Sciatic nerve (tissue), 2 donors: Measurements from ENCODE around the gene SPTA1. TPM values are rescaled to one million over a fixed set of nuclear protein-coding genes. Genes with fewer than 3 reads are reported as not detected.

ENCODE experiments used
- ATAC-seq: fragments of 200-7000 bp; cut with Tn5 transposase; one replicate; pipeline ENCODE4 v1.9.1; 2020; ENCODE audit warnings: mild to moderate bottlenecking, moderate library complexity
- DNase-seq: peaks from one replicate; pipeline ENCODE4 v3.0.0-alpha.2; 2020; ENCODE audit warnings: low spot score
- intact Hi-C: fragments of 100-400 bp; cut with DNase I; formaldehyde crosslinking; loops from one replicate; pipeline ENCODE4 v1.14.2; 2022
- total RNA-seq: library from RNA; stranded (reverse); fragmentation: NEBNext Ultra II Directional; extraction: Animal tissue kit (Norgen Biotek cat#: 25700); gene quantifications from one replicate; pipeline ENCODE4 v1.2.1, GENCODE V29; 2021
- donor health status: DM: no; HTN: no; CAD: no.
- donor health status: DM: no; HTN: no; CAD: no.

SPTA1 gene
- total RNA-seq, 1 donor from 2014 or later, result 3.8 TPM

DNA sequence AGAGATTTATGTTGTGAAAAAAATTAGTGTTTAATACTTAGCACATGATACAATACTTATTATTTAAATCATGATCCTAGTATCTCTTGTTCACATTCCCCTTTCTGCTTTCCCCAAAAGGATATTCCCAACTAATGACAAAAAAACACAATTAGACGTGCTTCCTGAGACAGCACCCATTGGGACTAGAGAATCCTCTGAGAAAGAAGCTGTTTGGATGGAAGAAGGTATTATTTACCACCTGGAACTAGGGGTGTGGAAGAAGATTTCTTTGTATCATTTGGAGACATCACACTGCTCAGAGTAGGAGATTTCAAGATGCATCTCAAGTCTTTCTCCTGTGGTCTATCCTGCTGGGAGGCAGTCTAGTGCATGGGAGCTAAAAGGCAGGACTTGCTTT is 81.5 kb downstream of the SPTA1 start, which contains the start of gene OR10Z1:
OR10Z1 (plus strand) TSS at position 301 of the 400 bp plus-strand sequence. CDS start 1,171 bp downstream, outside the sequence.
- DNase-seq (no peak), ATAC-seq (no peak)
- intact Hi-C loops, result no loop called here

DNA sequence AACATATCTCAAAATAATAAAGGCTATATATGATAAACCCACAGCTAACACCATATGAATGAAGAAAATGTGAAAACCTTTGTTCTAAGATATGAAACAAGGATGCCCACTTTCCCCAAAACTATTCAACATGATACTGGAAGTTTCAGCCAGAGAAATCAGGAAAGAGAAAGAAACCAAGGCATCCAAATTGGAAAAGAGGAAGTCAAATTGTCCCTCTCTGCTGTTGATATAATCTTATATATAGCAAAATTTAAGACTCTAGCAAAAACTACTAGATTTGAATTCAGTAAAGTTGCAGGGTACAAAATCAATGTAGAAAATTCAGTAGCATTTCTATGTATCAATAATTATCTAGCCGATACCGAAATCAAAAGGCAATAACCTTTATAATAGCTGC is 85.8 kb downstream of the SPTA1 start:
- ATAC-seq, result no peak
- DNase-seq, result no peak
- intact Hi-C loops, result no loop called here

DNA sequence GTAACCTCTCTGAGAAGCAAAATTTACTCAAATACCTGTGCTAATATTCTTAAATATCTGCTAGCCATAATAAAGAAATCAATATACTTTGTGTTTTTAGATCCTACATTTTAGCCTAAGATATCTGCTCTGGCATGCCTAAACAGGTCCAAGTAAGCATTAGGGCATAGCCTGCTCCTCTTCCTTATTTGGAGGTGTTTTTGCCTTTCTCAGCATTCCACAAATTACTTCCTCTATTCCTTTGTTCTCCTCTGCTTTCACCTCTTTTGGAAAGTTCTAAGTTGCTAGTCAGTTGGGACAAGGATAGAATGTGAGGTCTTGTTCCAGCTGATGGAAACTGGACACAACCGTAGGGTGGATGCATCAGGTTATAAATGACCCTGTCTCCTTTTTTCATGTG is 99.6 kb downstream of the SPTA1 start:
- intact Hi-C loops, result no loop called here
- DNase-seq, result no peak
- no peak for ATAC-seq

DNA sequence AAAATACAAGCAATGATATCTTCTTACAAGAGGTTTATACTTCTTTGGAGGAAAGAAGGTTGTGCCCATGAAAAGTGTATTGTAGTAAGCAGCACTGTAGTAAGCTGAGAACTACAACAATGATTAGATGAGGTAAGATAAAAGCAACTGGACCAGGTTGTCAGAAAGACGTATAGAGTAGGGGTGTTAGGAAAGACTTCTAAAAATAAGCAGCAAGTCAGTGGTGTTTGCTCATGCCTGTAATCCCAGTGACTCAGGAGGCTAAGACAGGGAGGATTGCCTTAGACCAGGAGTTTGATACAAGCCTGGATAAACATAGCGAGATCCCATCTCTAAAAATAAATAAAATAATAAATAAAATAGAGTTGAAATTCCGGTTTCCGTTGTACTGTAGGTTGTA is 102.6 kb downstream of the SPTA1 start:
- no peak for ATAC-seq
- intact Hi-C loops, result no loop called here
- DNase-seq, result no peak

DNA sequence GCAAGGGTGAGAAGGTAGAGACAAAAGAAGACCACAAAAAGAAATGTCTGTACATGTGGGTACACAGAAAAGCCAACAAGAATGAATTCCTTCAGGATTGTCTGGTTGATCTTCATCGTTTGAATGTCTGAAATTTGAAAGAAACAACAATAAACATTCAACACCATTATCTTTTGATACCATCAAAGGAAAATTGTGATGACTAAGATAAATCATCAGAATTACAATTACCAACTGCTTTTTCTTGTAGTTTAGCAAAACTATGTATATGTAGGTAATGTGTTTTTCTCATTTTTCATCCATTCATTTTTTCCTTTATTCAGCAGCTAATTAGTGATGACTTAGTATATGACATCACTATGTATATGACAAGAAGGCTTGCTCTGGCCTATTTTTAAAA is 106.8 kb downstream of the SPTA1 start, which contains the start of gene OR10X1:
OR10X1 (minus strand) TSS at position 167 of the 400 bp plus-strand sequence; CDS start at position 167, 0 bp downstream.
- DNase-seq (no peak), ATAC-seq (no peak)
- intact Hi-C loops, result no loop called here

DNA sequence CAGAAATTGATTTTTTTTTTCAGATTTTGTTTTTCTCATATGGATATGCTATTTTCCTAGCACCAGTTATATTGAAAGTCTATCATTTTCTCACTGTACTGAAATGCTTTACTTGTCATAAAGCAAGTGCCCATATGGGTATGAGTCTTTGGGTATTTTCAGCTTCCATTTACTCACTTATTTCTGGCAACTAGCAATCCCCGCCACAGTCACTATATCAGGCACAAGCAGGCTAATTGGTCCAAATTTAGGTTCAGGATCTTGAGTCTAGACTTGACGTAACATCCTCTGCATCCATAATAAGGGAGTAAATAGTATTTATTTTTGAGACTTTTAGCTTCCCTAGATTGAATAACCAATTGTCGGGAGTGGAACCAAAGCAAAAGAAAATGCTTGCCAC is 109.0 kb downstream of the SPTA1 start:
- DNase-seq (no peak), ATAC-seq (no peak)
- intact Hi-C loops, result no loop called here

DNA sequence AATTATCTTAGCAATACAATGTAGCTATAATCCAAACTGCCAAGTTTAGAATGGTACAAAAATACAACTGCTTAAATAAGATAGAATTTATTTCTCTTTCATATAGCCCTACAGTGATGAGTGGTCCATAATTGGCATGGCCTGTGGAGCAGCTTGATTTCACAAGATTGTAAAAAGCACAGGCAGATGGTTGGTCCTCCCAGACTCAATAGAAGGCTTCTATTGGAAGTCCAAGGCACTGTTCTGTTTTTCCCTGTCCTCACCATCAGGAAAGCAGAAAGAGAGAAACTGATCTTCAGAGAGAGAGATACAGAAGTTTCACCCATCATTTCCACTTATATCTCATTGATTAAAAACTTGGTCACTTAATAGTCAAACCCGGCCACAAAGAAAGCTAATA is 114.3 kb downstream of the SPTA1 start:
- DNase-seq (no peak), ATAC-seq (no peak)
- intact Hi-C loops, result no loop called here

DNA sequence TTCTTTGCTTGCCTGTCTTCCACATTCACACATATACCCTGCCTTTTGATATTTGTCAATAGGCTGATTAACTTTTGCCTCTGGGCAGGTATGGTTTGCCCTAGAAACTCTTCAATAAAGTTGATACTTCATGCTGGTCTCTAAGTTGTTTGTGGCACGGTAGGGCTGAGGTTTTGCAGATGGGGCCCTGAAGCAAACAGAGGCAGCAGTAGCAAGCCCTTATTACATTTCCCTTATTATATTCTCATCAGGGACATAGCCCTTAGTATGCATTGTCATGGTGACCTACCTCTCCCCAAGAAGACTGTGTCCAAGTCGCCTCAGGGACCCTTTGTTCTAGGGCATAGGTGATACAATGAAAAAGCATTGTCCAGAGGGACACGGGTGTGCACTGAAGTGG is 116.0 kb downstream of the SPTA1 start, which contains the start of gene OR6P1:
OR6P1 (minus strand) TSS at position 101 of the 400 bp plus-strand sequence. CDS start 6,976 bp downstream, outside the sequence.
- DNase-seq (no peak), ATAC-seq (no peak)
- intact Hi-C loops, result no loop called here

DNA sequence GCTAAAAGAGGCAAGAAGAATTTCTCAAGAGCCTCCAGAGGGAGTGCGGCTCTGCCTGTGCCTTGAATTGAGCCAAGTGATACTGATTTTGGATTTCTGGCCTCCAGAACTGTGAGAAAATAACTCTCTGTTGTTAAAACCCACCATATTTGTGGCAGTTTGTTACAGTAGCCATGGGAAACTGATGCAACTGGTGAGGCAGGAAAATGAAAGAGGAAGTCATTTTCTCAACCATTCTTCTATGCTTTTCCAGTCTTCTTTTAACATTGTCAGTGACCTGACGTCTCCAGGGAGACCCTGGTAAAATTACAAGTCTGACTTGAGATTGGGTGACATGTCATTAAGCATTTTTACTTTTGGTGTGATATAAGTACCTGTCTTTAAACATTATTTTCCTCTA is 121.9 kb downstream of the SPTA1 start:
- DNase-seq, result no peak
- intact Hi-C loops, result no loop called here
- ATAC-seq, result no peak

DNA sequence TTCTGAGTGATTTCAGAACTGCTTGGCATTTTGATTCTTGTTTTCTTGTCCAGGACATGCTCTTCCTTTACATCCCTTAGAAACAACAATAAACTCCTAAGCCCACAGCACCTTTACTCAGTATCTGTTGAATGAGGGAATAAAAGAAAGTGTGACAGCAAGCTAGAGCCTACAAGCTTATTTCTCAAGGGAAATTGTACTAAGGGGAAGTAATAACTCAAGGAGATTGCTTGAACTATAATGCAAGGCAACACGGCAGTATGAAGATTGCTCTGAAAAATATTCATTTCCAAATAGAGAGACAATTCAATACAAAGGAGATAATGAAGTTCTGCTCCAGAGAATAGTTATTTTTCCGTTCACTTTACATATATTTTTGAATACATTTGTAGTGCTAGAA is 122.7 kb downstream of the SPTA1 start:
- ATAC-seq (no peak), DNase-seq (no peak)
- intact Hi-C loops, result no loop called here

Other genes with a start within 250 kb of the SPTA1 start
- gene OR10K1, start 224.9 kb downstream of the SPTA1 start, total RNA-seq, result not detected
- not detected for gene OR10R2, start 214.5 kb downstream of the SPTA1 start, total RNA-seq
- not detected for gene OR6Y1, start 132.3 kb downstream of the SPTA1 start, total RNA-seq
- gene OR6P1, start 116.1 kb downstream of the SPTA1 start, total RNA-seq, result not detected
- not detected for gene OR10X1, start 106.8 kb downstream of the SPTA1 start, total RNA-seq
- gene OR10Z1, start 81.4 kb downstream of the SPTA1 start, total RNA-seq, result not detected
- not detected for gene OR6K2, start 13.9 kb upstream of the SPTA1 start, total RNA-seq
- not detected for gene OR6K3, start 34.0 kb upstream of the SPTA1 start, total RNA-seq
- gene OR6K6, start 68.0 kb upstream of the SPTA1 start, total RNA-seq, result not detected
- not detected for gene OR6N1, start 85.5 kb upstream of the SPTA1 start, total RNA-seq
- not detected for gene OR6N2, start 94.5 kb upstream of the SPTA1 start, total RNA-seq
- gene MNDA, start 144.6 kb upstream of the SPTA1 start, total RNA-seq, result 27.8 TPM
- gene PYHIN1, start 244.8 kb upstream of the SPTA1 start, total RNA-seq, result 7.8 TPM